KMS-11 (cell line): Measurements from ENCODE around the gene SLC30A3.

ENCODE experiments used
- H2AFZ ChIP-seq: fragments of 200-600 bp; sonication (generic); 2 replicates; pipeline ENCODE4 v1.6.1; 2016; ENCODE audit warnings: antibody characterized with exemption, mixed run types, low read depth
- H3K27ac ChIP-seq: fragments of 200-600 bp; sonication (generic); 2 replicates; pipeline ENCODE4 v1.6.1; 2016; ENCODE audit warnings: mild to moderate bottlenecking, mixed run types
- H3K27me3 ChIP-seq: fragments of 200-600 bp; sonication (generic); 2 replicates; pipeline ENCODE4 v1.6.1; 2017; ENCODE audit warnings: mild to moderate bottlenecking, low read depth, mixed run types, moderate library complexity; ENCODE audit not compliant: insufficient read depth
- H3K36me3 ChIP-seq: fragments of 200-600 bp; sonication (generic); 2 replicates; pipeline ENCODE4 v1.6.1; 2017; ENCODE audit warnings: mild to moderate bottlenecking, mixed run types; ENCODE audit not compliant: insufficient read depth
- H3K4me1 ChIP-seq: fragments of 200-600 bp; sonication (generic); 2 replicates; pipeline ENCODE4 v1.6.1; 2016; ENCODE audit warnings: mild to moderate bottlenecking, low read depth, mixed run types; ENCODE audit not compliant: poor library complexity, severe bottlenecking
- H3K4me2 ChIP-seq: fragments of 200-600 bp; sonication (generic); 2 replicates; pipeline ENCODE4 v1.7.0; 2016; ENCODE audit warnings: mild to moderate bottlenecking, mixed run types
- H3K4me3 ChIP-seq: fragments of 200-600 bp; sonication (generic); IDR thresholded peaks from 2 replicates; pipeline ENCODE4 v1.6.1; 2017; ENCODE audit warnings: low read depth, low read length, mixed read lengths; ENCODE audit not compliant: insufficient read depth
- H3K79me2 ChIP-seq: fragments of 200-600 bp; sonication (generic); 2 replicates; pipeline ENCODE4 v1.6.1; 2016; ENCODE audit warnings: low read depth, mixed run types; ENCODE audit not compliant: insufficient read depth
- H3K9ac ChIP-seq: fragments of 200-600 bp; sonication (generic); 2 replicates; pipeline ENCODE4 v1.6.1; 2016; ENCODE audit warnings: mild to moderate bottlenecking, mixed run types
- H4K20me1 ChIP-seq: fragments of 200-600 bp; sonication (generic); 2 replicates; pipeline ENCODE4 v1.6.1; 2016; ENCODE audit warnings: mild to moderate bottlenecking, mixed run types; ENCODE audit not compliant: insufficient read depth
- CTCF ChIP-seq: fragments of 200-600 bp; sonication (generic); conservative IDR thresholded peaks from 2 replicates; pipeline ENCODE4 v1.6.1; 2017; ENCODE audit warnings: low read depth, mild to moderate bottlenecking, antibody characterized with exemption, low read length, moderate library complexity, mixed read lengths

The SLC30A3 gene

GRCh38 chr2:27237341-27237945 is 25.4 kb downstream of the SLC30A3 start:
- Histone ChIP-seq H2AFZ (no peak overlapping the region), H3K4me3 (no peak overlapping the region), H3K27ac (no peak overlapping the region), H3K4me1 (no peaks in the 10 kb centered on the region), H3K4me2 (no peak overlapping the region), H4K20me1 (no peaks in the 10 kb centered on the region), H3K36me3 (peaks cover 13% of the 10 kb centered on the region; the same call in 1 of the 2 replicates), H3K27me3 (no peaks in the 10 kb centered on the region), H3K79me2 (no peaks in the 10 kb centered on the region), H3K9ac (no peak overlapping the region)
- TF ChIP-seq CTCF: no peak

DNA sequence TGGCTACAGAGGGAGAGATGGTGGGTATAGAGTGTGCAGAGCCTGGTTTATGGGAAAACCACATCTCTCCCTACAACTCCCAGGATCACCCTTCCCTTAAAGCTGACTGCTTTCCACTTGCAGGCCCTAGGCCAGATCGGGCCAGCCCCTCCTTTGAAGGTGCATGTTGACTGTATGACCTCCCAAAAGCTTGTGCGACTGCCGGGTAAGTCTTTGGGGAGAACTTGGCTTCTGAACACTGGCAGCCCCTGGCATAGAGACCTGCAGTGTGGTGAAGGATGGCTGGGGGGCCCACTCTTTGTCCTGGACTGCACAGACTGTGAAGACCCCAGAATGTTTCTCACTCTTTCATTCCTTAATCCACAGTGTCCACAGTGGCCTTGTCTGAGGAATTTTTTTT is 26.2 kb downstream of the SLC30A3 start:
- H4K20me1 ChIP-seq: no peaks in the 10 kb centered on the region
- TF ChIP-seq CTCF: no peak

DNA sequence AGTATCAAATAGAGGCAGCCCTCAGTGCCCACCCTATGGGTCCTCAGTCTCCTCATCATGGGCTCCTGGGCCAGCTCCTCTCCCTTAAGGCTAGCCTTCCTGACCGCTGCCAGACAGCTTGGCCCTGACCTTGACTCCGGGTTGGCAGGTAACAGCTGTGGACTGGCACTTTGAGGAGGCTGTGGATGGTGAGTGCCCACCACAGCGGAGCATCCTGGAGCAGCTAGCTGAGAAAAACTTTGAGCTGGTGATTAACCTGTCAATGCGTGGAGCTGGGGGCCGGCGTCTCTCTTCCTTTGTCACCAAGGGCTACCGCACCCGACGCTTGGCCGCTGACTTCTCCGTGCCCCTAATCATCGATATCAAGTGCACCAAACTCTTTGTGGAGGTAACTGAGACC is 26.7 kb downstream of the SLC30A3 start:
- no peak overlapping the region for H3K27ac ChIP-seq
- peaks cover 9% of the 10 kb centered on the region; the same call in 1 of the 2 replicates for H3K36me3 ChIP-seq
- no peak overlapping the region for H3K4me2 ChIP-seq
- H3K79me2 ChIP-seq: no peaks in the 10 kb centered on the region
- no peak overlapping the region for H2AFZ ChIP-seq
- no peak overlapping the region for H3K9ac ChIP-seq
- no peaks in the 10 kb centered on the region for H4K20me1 ChIP-seq
- H3K4me1 ChIP-seq: no peaks in the 10 kb centered on the region
- no peak overlapping the region for H3K4me3 ChIP-seq
- no peak for TF ChIP-seq CTCF
- no peaks in the 10 kb centered on the region for H3K27me3 ChIP-seq

More for the DNA sequence above, 26.2 kb downstream of the SLC30A3 start:
- no peak overlapping the region for H3K4me2 ChIP-seq
- H2AFZ ChIP-seq: no peak overlapping the region
- no peak overlapping the region for H3K27ac ChIP-seq
- H3K4me3 ChIP-seq: no peak overlapping the region
- H3K79me2 ChIP-seq: no peaks in the 10 kb centered on the region
- peaks cover 13% of the 10 kb centered on the region; the same call in 1 of the 2 replicates for H3K36me3 ChIP-seq
- H3K9ac ChIP-seq: no peak overlapping the region
- no peaks in the 10 kb centered on the region for H3K4me1 ChIP-seq
- H3K27me3 ChIP-seq: no peaks in the 10 kb centered on the region

DNA sequence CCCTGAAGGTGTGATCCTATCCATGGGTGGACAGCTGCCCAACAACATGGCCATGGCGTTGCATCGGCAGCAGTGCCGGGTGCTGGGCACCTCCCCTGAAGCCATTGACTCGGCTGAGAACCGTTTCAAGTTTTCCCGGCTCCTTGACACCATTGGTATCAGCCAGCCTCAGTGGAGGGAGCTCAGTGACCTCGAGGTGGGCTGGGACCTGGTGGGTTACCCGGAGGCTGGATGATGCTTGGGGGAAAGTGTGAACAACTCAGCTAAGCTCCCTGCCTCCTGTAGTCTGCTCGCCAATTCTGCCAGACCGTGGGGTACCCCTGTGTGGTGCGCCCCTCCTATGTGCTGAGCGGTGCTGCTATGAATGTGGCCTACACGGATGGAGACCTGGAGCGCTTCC is 29.5 kb downstream of the SLC30A3 start:
- Histone ChIP-seq H3K4me2 (no peak overlapping the region), H3K79me2 (no peaks in the 10 kb centered on the region), H4K20me1 (no peaks in the 10 kb centered on the region), H3K4me1 (no peaks in the 10 kb centered on the region), H3K9ac (no peak overlapping the region), H2AFZ (no peak overlapping the region), H3K27ac (no peak overlapping the region), H3K4me3 (no peak overlapping the region), H3K36me3 (peaks cover 11% of the 10 kb centered on the region; the same call in 1 of the 2 replicates), H3K27me3 (no peaks in the 10 kb centered on the region)
- TF ChIP-seq CTCF: no peak
